Activated T-cell treated with anti-CD3 and anti-CD28 coated beads for 48 hours (primary cell): ENCODE data around the gene OR2G6.
"Not testable (repeated sequence)": the region's sequence is repeated elsewhere in the genome, so short reads cannot be mapped to it uniquely, and the experiment has no call there.

Source experiments
- DNase-seq: peaks from one replicate; pipeline ENCODE4 v3.0.0-alpha.2; 2020; ENCODE audit warnings: low read depth

Gene OR2G6

GRCh38 chr1:248507773-248508172 lies at the start of gene OR2G6:
TSS of gene OR2G6 (plus strand) at chr1:248508073. CDS start at chr1:248521647, 13,574 bp downstream.
- not testable (repeated sequence) for DNase-seq

DNA sequence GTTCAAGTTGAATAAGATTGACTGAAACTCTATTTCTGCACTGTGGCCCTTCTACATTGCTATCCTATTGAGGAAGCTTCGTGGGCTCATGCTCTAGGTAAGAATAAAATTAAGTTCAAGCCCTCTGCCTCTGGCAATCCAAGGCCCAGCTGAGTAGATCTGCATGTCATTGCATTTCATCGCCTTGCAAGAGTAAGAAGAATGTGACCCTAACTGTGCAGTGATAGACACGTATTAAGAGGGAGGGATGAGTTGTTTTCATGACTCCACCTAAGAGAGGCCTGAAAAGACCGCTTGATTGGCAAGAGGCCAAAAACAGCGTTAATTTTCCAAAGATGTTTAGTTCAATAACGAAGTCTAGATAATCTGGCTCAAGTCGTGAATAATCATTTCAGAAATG lies 48.8 kb upstream of the OR2G6 start:
- not testable (repeated sequence) for DNase-seq

DNA sequence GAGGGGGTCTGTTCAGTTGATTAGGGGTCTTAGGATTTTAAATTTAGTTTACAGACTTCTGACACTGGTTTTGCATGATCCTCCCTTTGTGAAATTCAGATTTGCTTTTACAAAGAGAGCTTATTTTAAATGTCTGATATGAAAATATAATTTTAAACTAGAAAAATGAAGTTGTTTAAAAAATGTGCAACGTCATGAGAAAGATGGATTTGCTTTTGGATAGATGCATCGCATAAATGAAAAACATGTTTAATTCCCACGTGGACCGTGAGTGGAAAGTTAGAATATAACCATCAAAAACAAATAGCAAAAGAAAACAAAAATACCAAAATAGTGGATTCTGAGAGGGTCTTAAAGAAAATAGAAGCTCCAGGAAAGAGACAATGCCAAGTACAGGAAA lies 36.7 kb upstream of the OR2G6 start:
- DNase-seq: no peak

- not testable (repeated sequence) for DNase-seq
These were observed 35.8 kb upstream of the OR2G6 start for GRCh38 chr1:248472111-248472510.

DNA sequence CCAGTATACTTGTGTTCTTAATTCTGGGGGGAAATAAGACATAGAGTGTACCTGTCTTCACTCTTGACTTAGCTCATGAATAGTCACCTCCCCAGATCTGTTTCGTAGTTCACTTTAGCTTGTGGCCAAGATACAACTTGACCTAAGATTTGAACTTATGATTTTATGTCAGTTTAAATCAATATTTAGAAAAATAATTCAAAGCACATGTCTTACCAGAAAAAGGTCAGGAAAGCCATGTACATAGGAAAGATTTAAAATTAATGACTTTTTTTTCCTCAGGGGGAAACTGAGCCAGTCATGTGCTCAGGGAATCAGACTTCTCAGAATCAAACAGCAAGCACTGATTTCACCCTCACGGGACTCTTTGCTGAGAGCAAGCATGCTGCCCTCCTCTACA lies 34.8 kb upstream of the OR2G6 start, which contains the start of gene OR2T3:
TSS of gene OR2T3 (plus strand) at position 301 of the 400 bp plus-strand sequence. CDS start at position 301, 0 bp downstream.
- DNase-seq: not testable (repeated sequence)

DNA sequence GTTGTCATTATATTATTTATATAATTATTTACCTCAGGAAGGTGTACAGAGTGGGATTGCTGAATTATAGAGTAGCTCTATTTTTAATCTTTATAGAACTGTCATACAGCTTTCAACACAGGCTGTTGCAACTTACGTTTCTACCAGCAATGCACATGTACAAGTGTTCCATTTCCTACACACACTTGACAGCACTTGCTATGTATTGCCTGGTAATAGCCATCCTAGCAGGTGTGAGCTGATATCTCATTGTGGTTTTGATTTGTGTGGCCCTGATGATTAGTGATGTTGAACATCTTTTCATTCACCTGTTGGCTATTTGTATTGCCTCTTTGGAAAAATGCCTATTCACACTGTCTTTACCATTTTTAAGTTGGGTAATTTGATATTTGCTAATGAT lies 32.2 kb upstream of the OR2G6 start:
- not testable (repeated sequence) for DNase-seq

DNA sequence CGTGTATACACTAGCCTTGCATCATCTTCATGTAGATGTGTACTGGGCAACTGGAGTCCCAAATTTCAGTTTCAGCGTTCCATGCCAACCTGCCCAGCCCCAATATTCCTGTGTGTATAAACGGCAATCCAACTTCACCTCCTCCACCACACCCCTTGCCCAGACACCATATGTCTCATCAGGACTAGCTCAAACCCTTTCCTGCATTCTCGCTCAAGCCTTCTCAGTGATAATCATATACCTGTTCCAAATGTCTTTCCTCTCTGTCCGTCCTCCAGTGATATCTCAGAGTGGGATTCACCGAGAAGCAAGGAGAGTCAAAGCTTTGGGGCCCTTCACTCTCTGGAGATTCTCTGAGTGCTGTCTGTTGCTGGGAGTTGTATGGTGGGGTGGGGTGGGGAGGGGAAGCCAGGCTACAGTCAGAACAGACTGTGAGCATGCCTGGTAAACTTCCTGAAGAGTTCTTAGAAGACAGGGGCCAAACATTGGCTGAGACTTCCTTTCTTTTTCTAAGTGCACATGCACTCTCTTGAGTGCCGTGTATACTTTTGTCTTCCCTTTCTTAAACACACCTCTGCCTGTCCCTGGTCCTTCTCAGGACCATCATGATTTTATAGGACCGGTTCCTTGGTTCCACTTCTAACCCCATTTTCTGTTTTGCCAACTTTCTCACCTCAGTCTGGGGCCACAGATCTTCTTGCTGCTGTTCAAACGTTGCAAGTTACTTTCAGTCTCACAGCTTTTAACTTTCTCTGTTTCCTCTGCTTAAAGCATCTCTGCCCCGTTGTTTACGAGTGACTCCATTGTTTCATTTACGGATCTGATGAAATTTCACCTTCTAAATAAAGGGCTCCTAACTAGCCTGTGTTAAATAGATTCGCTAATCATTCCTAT lies 25.9 kb upstream of the OR2G6 start:
- DNase-seq: not testable (repeated sequence)

DNA sequence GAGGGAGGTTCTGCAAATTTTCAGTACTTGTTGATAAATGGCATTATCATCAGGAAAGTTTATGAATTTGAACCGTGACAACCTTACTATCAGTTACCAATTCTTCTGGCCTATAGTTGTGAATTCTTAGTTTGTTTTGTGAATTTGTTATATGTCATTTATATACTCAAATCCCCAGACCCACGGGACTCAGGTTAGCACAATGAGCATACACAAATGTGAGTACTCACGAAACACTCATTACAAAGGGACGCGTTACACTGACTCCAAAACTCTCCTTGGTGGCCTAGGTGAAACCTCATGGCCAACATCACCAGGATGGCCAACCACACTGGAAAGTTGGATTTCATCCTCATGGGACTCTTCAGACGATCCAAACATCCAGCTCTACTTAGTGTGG lies 19.6 kb upstream of the OR2G6 start, which contains the start of gene OR2T5:
TSS of gene OR2T5 (plus strand) at position 301 of the 400 bp plus-strand sequence. CDS start at position 301, 0 bp downstream.
- DNase-seq: not testable (repeated sequence)

DNA sequence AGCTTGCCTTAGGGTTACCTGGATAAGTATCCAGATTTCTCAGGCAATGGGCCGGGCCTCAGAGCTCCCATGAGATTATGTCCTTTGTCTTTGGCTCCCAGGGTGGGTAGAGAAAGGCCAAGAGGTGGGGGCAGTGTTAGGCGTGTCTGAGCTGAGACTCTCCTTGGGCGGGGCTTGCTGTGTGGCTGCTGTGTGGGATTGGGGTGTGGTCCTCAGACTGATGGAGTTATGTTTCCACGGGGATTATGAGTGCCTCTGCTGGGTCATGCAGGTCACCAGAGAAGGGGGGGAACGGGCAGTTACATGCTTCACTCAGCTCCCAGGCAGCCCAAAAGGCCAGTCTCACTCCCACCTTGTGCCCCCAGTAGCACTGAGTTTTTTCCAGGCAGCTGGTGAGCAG lies 11.2 kb upstream of the OR2G6 start:
- not testable (repeated sequence) for DNase-seq

DNA sequence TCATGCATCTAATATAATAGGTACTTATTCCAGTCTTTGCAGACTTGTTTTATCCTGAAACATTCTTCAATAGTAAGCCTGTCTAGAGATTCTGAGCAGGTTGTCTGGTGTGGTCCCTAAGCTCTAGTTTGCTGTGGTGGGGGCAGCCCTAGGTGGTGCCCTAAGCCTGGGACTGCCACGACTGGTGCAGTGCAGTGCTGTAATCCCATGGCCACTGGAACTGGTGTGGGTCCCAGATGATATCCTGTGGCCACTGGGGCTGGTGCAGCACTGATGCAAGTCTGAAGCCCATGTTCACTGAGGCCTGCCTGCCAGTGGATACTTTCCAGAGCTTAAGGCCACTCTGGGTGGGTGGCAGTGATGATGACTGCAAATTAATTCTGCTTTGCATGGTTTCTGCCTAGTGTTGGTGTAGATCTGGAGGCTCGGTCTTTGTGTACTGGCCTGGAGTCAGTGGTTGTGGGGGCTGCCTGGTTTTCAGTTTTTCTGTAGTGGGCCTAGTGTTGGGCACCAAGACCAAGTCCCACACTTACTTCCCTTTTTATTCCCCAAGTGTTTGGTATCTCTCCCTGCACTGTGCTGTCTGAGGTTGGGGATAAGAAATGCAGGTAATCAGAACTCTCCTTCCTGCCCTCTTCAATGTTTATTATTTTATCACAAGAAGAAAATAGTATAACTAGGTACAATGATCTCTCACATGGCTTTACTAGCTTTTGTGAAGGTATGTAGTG lies 7.4 kb upstream of the OR2G6 start:
- DNase-seq: not testable (repeated sequence)

DNA sequence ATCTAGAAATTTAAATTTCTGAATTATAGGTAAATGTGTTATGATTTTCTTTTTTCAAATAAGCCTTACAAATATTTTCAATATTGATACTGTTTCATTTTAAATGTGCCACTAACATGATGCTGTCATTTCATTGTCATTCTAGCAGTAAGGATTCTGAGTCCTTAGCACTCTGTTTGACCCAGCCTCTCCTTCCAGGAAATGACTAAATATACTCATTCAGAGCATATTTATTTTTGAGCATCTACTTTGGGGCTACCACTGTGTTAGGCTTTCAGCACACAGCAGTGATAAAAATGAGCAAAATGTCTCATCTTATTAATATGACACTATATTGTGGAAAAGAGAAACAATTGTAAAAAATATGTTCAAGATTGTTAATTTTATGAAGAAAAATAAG lies 2.3 kb downstream of the OR2G6 start:
- not testable (repeated sequence) for DNase-seq

- no peak for DNase-seq
These were observed 14.0 kb downstream of the OR2G6 start for GRCh38 chr1:248521856-248522255.

- not testable (repeated sequence) for DNase-seq
These were observed 29.6 kb downstream of the OR2G6 start for GRCh38 chr1:248537449-248537848.

DNA sequence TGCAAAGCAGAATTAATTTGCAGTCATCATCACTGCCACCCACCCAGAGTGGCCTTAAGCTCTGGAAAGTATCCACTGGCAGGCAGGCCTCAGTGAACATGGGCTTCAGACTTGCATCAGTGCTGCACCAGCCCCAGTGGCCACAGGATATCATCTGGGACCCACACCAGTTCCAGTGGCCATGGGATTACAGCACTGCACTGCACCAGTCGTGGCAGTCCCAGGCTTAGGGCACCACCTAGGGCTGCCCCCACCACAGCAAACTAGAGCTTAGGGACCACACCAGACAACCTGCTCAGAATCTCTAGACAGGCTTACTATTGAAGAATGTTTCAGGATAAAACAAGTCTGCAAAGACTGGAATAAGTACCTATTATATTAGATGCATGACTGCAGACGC lies 39.5 kb downstream of the OR2G6 start:
- not testable (repeated sequence) for DNase-seq

DNA sequence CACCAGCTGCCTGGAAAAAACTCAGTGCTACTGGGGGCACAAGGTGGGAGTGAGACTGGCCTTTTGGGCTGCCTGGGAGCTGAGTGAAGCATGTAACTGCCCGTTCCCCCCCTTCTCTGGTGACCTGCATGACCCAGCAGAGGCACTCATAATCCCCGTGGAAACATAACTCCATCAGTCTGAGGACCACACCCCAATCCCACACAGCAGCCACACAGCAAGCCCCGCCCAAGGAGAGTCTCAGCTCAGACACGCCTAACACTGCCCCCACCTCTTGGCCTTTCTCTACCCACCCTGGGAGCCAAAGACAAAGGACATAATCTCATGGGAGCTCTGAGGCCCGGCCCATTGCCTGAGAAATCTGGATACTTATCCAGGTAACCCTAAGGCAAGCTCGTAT lies 43.2 kb downstream of the OR2G6 start:
- DNase-seq: not testable (repeated sequence)

DNA sequence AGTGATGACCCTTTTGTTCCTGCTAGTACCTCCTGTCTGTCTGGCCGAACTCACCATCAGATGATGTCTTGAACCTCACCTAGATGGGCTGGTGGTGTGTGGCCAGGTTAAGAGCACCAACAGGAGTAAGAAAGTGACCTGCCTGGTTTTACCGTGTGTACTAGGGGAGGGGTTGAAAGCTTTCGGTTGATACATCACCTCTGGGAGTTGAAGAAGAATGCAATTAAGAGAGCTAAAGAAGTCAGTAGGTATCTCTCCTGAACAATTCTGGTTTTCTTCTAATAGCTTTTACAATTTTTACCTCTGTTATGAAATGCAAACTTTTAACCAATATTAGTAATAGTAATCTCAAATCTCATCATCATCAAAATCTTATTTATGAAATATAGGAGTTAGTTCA lies 54.8 kb downstream of the OR2G6 start, which contains the start of gene OR2T29:
TSS of gene OR2T29 (minus strand) at position 101 of the 400 bp plus-strand sequence. CDS start 3,281 bp downstream, outside the sequence.
- DNase-seq: not testable (repeated sequence)

DNA sequence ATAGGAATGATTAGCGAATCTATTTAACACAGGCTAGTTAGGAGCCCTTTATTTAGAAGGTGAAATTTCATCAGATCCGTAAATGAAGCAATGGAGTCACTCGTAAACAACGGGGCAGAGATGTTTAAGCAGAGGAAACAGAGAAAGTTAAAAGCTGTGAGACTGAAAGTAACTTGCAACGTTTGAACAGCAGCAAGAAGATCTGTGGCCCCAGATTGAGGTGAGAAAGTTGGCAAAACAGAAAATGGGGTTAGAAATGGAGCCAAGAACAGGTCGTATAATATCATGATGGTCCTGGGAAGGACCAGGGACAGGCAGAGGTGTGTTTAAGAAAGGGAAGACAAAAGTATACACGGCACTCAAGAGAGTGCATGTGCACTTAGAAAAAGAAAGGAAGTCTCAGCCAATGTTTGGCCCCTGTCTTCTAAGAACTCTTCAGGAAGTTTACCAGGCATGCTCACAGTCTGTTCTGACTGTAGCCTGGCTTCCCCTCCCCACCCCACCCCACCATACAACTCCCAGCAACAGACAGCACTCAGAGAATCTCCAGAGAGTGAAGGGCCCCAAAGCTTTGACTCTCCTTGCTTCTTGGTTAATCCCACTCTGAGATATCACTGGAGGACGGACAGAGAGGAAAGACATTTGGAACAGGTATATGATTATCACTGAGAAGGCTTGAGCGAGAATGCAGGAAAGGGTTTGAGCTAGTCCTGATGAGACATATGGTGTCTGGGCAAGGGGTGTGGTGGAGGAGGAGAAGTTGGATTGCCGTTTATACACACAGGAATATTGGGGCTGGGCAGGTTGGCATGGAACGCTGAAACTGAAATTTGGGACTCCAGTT lies 57.9 kb downstream of the OR2G6 start:
- not testable (repeated sequence) for DNase-seq

DNA sequence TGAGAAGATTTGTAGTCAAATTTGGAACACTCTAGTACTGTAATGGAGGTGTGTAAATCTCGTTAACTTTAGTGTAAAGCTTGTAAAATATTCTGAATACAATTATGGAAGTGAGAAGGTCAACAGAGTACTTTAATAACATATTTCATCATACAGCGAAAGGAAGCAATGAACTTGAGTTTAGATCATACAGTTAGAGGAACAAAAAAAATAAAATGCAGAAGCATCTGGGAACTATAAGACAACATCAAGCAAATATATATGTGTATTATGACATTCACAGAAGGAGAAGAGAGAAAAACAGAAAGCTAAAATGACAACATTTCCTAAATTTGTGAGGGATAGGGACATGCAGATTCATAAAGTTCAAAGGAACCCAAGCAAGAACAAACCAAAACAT lies 61.2 kb downstream of the OR2G6 start:
- DNase-seq: not testable (repeated sequence)

- not testable (repeated sequence) for DNase-seq
These were observed 62.9 kb downstream of the OR2G6 start for GRCh38 chr1:248570811-248571210.

DNA sequence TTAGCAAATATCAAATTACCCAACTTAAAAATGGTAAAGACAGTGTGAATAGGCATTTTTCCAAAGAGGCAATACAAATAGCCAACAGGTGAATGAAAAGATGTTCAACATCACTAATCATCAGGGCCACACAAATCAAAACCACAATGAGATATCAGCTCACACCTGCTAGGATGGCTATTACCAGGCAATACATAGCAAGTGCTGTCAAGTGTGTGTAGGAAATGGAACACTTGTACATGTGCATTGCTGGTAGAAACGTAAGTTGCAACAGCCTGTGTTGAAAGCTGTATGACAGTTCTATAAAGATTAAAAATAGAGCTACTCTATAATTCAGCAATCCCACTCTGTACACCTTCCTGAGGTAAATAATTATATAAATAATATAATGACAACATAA lies 64.2 kb downstream of the OR2G6 start:
- DNase-seq: not testable (repeated sequence)

GRCh38 chr1:248573856-248574255 lies 66.0 kb downstream of the OR2G6 start:
- DNase-seq: not testable (repeated sequence)
